ENCODE data around the gene FOXP1. TPM values are rescaled to one million over a fixed set of nuclear protein-coding genes. Genes with fewer than 3 reads are reported as not detected.

The FOXP1 gene
- total and polyA plus RNA-seq, 9 donors, result 17.6 to 28.2 (median 20.5) TPM

DNA sequence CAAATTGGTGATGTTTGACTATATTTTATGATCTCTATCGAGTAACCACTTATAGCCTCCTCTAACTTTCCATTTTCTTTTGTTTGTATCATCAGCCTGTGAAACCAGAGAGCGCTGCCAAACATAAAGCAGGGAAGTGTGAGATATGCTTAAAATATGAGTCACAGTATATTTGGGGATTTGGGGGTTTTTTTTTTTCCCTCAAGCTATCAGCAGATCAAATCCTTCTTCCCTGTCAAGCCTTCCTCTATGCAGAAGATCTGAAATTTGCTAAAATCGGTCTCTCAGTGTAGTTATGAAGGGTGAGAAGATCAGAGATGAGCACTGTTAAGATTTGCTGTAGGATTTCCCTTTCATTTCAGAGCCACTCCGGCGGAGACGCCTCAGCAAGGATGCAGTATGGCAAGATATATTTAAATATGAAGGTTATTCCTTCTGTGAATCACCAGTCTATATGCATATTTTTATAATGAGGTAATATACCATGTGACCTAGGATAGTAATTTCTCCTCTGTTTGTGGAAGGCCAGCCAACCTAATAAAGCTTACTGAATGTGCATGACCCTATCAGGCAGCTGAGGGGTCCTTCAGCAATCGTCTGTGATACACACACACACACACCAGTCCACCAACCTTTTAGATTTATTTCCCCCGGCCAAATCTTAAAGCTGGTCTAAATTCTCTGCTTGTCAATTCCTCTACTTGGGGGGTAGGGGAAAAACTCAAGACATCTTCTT, 474.1 kb downstream of the FOXP1 start:
- peaks cover 8% of the 10 kb centered on the region for H3K4me1 ChIP-seq (ENCODE audit: control insufficient read depth, insufficient read depth, low read length)

GRCh38 chr3:71107926-71108325, 475.6 kb downstream of the FOXP1 start:
- 21% methylated on average over 2 of the region's 3 CpGs for WGBS (ENCODE audit: insufficient coverage)
- H3K27ac ChIP-seq (ENCODE audit: low read length), result peak overlapping the region; percentile 74
- no peaks in the 10 kb centered on the region for H3K9me3 ChIP-seq (replicated peaks; ENCODE audit: control insufficient read depth, low read depth, low read length)
- H3K36me3 ChIP-seq (ENCODE audit: control insufficient read depth, insufficient read depth, low read length), result peaks cover 8% of the 10 kb centered on the region
- DNase-seq, result peak; percentile 74
- H3K4me1 ChIP-seq (ENCODE audit: control insufficient read depth, insufficient read depth, low read length), result peaks cover 17% of the 10 kb centered on the region
- no peaks in the 10 kb centered on the region for H3K27me3 ChIP-seq (ENCODE audit: control insufficient read depth, insufficient read depth, low read length)
- no peak overlapping the region for H3K4me3 ChIP-seq (ENCODE audit: low read length)

More for the DNA sequence above, 474.1 kb downstream of the FOXP1 start:
- H3K9me3 ChIP-seq (replicated peaks; ENCODE audit: control insufficient read depth, low read depth, low read length), result no peaks in the 10 kb centered on the region
- peaks cover 8% of the 10 kb centered on the region for H3K36me3 ChIP-seq (ENCODE audit: control insufficient read depth, insufficient read depth, low read length)
- H3K27ac ChIP-seq (ENCODE audit: low read length), result peak overlapping the region; percentile 79
- no peak overlapping the region for H3K4me3 ChIP-seq (ENCODE audit: low read length)
- H3K27me3 ChIP-seq (ENCODE audit: control insufficient read depth, insufficient read depth, low read length), result no peaks in the 10 kb centered on the region
- no CpG with 5 or more reads among the region's 8 CpGs for WGBS (ENCODE audit: insufficient coverage)
- peak; percentile 81 for DNase-seq

GRCh38 chr3:71104976-71105375, 478.6 kb downstream of the FOXP1 start:
- Histone ChIP-seq H3K36me3 (ENCODE audit: control insufficient read depth, insufficient read depth, low read length) (no peaks in the 10 kb centered on the region), H3K27me3 (ENCODE audit: control insufficient read depth, insufficient read depth, low read length) (no peaks in the 10 kb centered on the region), H3K27ac (ENCODE audit: low read length) (peak overlapping the region; percentile 86), H3K9me3 (replicated peaks; ENCODE audit: control insufficient read depth, low read depth, low read length) (no peaks in the 10 kb centered on the region), H3K4me1 (ENCODE audit: control insufficient read depth, insufficient read depth, low read length) (peaks cover 24% of the 10 kb centered on the region), H3K4me3 (ENCODE audit: low read length) (no peak overlapping the region)
- no peak for DNase-seq
- 78% methylated on average over 6 of the region's 6 CpGs for whole genome bisulfite sequencing (ENCODE audit: insufficient coverage)

DNA sequence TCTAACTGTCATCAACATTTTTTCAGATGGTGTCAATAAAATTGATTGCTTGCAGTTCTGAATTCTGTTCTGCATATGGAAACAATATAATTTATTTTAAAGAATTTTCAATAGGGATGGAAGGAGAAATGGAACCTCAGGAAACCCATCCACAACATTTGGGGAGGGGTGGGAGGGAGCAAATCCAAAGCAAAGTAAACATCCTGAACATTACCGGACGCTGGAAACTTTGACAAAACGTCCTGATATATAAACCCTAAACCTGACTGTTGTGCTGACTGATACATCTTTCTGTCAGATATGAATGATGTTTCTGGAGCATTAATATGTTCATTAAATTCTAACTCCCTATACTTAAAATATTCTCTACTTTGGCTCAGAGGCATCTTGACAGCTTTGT, 479.0 kb downstream of the FOXP1 start:
- H3K27me3 ChIP-seq (ENCODE audit: control insufficient read depth, insufficient read depth, low read length), result no peaks in the 10 kb centered on the region
- peaks cover 23% of the 10 kb centered on the region for H3K4me1 ChIP-seq (ENCODE audit: control insufficient read depth, insufficient read depth, low read length)
- no peak overlapping the region for H3K4me3 ChIP-seq (ENCODE audit: low read length)
- no peaks in the 10 kb centered on the region for H3K9me3 ChIP-seq (replicated peaks; ENCODE audit: control insufficient read depth, low read depth, low read length)
- peak overlapping the region; percentile 86 for H3K27ac ChIP-seq (ENCODE audit: low read length)
- WGBS (ENCODE audit: insufficient coverage), result no CpG with 5 or more reads among the region's 3 CpGs
- peak; percentile 66 for DNase-seq
- H3K36me3 ChIP-seq (ENCODE audit: control insufficient read depth, insufficient read depth, low read length), result no peaks in the 10 kb centered on the region

DNA sequence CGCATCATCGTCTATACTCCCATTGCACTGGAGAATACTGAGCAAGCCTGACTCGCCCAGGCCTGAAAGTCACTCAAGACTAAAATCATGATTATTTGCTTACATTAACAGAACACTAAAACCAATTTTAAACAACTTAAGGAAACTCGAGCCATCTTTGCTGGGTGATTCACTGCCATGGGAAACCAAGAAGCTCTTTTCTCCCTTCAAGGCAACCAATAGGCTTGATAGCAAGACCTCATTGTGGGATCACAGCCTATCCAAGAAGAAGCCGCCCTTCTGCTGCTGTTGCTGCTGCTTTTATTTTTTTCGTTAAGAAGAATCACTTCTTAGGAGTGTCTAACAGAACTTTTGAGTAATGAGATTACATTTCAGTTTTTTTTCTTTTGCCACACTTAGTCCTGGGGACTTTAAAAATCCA, 479.4 kb downstream of the FOXP1 start:
- H3K27ac ChIP-seq (ENCODE audit: low read length), result peak overlapping the region; percentile 86
- peak; percentile 83 for DNase-seq

GRCh38 chr3:71103430-71103921, 480.1 kb downstream of the FOXP1 start:
- peak overlapping the region; percentile 86 for H3K27ac ChIP-seq (ENCODE audit: low read length)

More for the DNA sequence above, 479.4 kb downstream of the FOXP1 start:
- no peaks in the 10 kb centered on the region for H3K9me3 ChIP-seq (replicated peaks; ENCODE audit: control insufficient read depth, low read depth, low read length)
- H3K4me3 ChIP-seq (ENCODE audit: low read length), result no peak overlapping the region
- H3K27me3 ChIP-seq (ENCODE audit: control insufficient read depth, insufficient read depth, low read length), result no peaks in the 10 kb centered on the region
- H3K36me3 ChIP-seq (ENCODE audit: control insufficient read depth, insufficient read depth, low read length), result no peaks in the 10 kb centered on the region
- peaks cover 18% of the 10 kb centered on the region for H3K4me1 ChIP-seq (ENCODE audit: control insufficient read depth, insufficient read depth, low read length)
- WGBS (ENCODE audit: insufficient coverage), result 61% methylated on average over 2 of the region's 6 CpGs

GRCh38 chr3:71102111-71102983, 481.2 kb downstream of the FOXP1 start:
- H3K4me1 ChIP-seq (ENCODE audit: control insufficient read depth, insufficient read depth, low read length), result peaks cover 18% of the 10 kb centered on the region
- peak; percentile 95 for DNase-seq
- 18% methylated on average over 4 of the region's 11 CpGs for WGBS (ENCODE audit: insufficient coverage)

More at GRCh38 chr3:71103430-71103921, 480.1 kb downstream of the FOXP1 start:
- no peaks in the 10 kb centered on the region for H3K9me3 ChIP-seq (replicated peaks; ENCODE audit: control insufficient read depth, low read depth, low read length)
- H3K27me3 ChIP-seq (ENCODE audit: control insufficient read depth, insufficient read depth, low read length), result no peaks in the 10 kb centered on the region
- H3K36me3 ChIP-seq (ENCODE audit: control insufficient read depth, insufficient read depth, low read length), result no peaks in the 10 kb centered on the region
- peaks cover 18% of the 10 kb centered on the region for H3K4me1 ChIP-seq (ENCODE audit: control insufficient read depth, insufficient read depth, low read length)
- peak; percentile 87 for DNase-seq
- 0% methylated on average over 1 of the region's 9 CpGs for WGBS (ENCODE audit: insufficient coverage)
- no peak overlapping the region for H3K4me3 ChIP-seq (ENCODE audit: low read length)

DNA sequence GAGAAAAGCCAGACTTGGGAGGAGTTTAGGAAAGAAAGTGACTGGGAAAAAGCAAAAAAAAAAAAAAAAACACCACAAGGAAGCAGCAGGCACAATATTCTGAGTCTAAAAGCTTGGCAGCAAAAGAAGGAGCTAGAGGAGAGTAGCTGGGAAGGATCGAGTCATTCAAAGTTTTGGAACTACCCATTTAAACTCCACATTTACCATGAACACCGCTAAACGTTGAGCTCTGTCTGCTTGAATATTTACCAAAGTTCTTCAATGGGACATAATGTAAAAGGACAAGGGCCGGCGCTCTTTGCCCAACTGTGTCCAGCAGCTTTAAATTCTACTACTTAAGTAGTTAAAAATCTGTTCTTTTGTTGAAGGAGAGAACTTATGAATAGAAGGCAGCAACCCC, 481.9 kb downstream of the FOXP1 start:
- Histone ChIP-seq H3K27me3 (ENCODE audit: control insufficient read depth, insufficient read depth, low read length) (no peaks in the 10 kb centered on the region), H3K36me3 (ENCODE audit: control insufficient read depth, insufficient read depth, low read length) (no peaks in the 10 kb centered on the region), H3K27ac (ENCODE audit: low read length) (peak overlapping the region; percentile 86), H3K4me3 (ENCODE audit: low read length) (no peak overlapping the region), H3K9me3 (replicated peaks; ENCODE audit: control insufficient read depth, low read depth, low read length) (no peaks in the 10 kb centered on the region), H3K4me1 (ENCODE audit: control insufficient read depth, insufficient read depth, low read length) (peaks cover 18% of the 10 kb centered on the region)
- no CpG with 5 or more reads among the region's 5 CpGs for WGBS (ENCODE audit: insufficient coverage)
- DNase-seq, result peak; percentile 77

More at GRCh38 chr3:71102111-71102983, 481.2 kb downstream of the FOXP1 start:
- no peak overlapping the region for H3K4me3 ChIP-seq (ENCODE audit: low read length)
- H3K27me3 ChIP-seq (ENCODE audit: control insufficient read depth, insufficient read depth, low read length), result no peaks in the 10 kb centered on the region
- peak overlapping the region; percentile 86 for H3K27ac ChIP-seq (ENCODE audit: low read length)
- no peaks in the 10 kb centered on the region for H3K9me3 ChIP-seq (replicated peaks; ENCODE audit: control insufficient read depth, low read depth, low read length)
- no peaks in the 10 kb centered on the region for H3K36me3 ChIP-seq (ENCODE audit: control insufficient read depth, insufficient read depth, low read length)

GRCh38 chr3:71101014-71101413, 482.5 kb downstream of the FOXP1 start:
- DNase-seq, result no peak
- Histone ChIP-seq H3K9me3 (replicated peaks; ENCODE audit: control insufficient read depth, low read depth, low read length) (no peaks in the 10 kb centered on the region), H3K4me1 (ENCODE audit: control insufficient read depth, insufficient read depth, low read length) (peaks cover 18% of the 10 kb centered on the region), H3K27me3 (ENCODE audit: control insufficient read depth, insufficient read depth, low read length) (no peaks in the 10 kb centered on the region), H3K27ac (ENCODE audit: low read length) (no peak overlapping the region), H3K4me3 (ENCODE audit: low read length) (no peak overlapping the region), H3K36me3 (ENCODE audit: control insufficient read depth, insufficient read depth, low read length) (no peaks in the 10 kb centered on the region)
- 92% methylated on average over 3 of the region's 3 CpGs for WGBS (ENCODE audit: insufficient coverage)
